ENCODE results near the gene EVI5L.

- TF ChIP-seq POLR2A (IDR thresholded peaks at IDR 0.05) (no peak), CTCF (IDR thresholded peaks at IDR 0.05) (no peak)
These were observed 805 bp downstream of the EVI5L start for GRCh38 chr19:7830823-7831222.
